GDM1 (cell line): ENCODE data around the gene BARX2.

Experiments used
- DNase-seq: peaks from one replicate; lab custom pipeline; 2025; lab: John Stamatoyannopoulos, UW

The BARX2 gene

DNA sequence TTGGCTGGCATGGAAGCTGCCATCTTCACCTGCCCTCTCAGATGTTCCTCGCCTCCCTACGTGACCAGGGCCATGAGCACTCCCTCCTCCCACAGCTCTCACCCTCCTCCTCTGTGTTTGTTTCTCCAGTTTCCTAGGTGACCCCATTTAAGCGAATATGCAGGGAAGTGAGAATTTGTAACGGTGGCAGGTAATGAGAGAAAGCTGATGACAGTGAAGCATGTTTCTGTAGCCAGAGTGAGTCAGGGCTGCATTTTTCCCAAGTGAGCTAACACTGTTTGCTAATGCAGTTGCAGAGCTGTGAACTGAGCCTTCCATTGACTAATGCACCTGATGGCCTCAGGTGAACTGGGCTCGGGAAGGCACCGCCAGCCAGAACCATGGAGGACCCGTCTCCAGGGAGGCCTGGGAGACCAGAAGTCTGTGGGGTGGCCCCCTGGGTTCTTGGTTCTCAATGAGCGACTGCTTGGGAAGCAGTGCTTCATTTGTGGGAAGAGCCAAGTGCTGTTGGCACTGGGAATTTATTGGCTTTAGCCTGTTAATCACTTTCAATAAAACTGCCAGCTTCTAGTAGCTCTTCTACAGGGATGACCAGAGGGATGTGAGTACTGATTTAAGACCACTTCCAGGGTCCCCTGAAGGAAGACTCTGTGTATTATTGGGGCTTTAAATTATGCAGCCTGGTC, 64.5 kb downstream of the BARX2 start:
- no peak for DNase-seq

DNA sequence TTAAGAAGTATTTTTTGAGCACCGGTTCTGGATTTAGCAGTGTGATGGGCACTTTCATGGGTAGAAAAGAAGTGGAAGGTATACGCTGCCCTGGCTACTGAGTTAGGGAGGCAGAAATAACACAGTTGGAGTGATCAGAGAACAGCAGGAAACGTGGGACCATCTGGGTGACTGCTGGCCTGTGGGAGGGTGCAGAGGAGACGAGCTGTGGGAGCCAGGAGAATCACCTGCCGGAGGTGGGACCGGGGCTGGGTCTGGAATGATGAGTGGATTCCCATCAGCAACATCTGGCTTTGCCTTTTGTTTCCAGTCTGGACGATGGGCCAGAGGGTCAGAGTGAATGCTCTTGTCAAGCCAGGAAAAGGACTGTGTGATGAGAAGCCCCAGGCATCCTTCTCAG, 66.5 kb downstream of the BARX2 start:
- no peak for DNase-seq

DNA sequence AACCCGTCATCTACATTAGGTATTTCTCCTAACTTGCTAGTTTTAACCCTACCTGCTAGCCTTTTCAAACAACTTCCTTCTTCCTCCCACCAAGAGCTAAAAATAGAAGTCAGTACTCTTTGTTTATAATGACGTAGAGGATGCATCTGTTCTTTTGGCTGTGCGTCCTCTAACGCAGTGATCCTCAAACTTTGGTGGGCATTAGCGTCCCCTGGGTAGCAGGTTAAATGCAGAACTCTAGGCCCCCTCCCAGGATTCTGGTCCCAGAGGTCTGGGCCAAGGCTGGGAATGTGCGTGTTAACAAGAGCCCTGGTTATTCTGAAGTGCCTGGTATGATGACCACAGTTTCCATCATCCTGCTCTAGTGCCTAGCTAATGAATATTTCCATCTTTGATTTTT, 67.6 kb downstream of the BARX2 start:
- DNase-seq, result no peak

DNA sequence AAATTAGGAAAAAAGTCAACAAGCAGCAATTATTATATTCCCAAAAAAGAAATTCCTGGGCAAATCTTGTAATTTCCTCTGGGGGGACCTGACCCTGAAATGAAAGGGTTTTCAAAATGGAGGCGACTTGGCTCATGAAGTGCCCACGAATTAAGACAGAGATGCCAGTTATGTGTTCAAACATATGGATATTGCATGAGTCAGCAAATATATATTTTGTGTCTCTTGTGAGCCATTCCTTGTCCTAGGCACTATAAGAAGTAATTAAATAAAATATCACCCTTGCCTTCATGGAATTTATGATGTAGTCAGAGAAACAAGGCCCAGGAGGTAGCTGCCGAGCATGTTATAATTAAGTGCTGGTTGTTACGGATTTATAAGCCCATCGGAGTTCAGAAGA, 68.6 kb downstream of the BARX2 start:
- DNase-seq, result no peak

DNA sequence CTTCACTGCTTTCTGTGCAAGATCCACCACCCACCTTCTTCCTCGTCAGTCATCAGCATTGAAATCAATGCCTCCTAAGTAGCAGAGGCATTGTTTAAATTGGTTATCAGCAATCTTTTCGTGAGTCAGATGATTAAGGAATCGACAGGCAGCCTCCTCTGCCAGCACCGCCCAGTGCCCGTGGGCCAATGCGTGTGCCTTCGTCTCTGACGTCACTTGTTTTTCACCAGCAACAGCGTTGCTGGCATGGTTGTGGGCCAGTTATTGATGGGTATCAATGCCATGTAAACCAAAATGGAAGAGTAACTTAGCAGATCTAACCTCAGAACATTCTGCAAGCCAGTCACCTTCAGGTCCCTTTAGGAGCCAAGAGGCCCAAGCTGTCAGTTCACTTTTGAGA, 69.6 kb downstream of the BARX2 start:
- no peak for DNase-seq

DNA sequence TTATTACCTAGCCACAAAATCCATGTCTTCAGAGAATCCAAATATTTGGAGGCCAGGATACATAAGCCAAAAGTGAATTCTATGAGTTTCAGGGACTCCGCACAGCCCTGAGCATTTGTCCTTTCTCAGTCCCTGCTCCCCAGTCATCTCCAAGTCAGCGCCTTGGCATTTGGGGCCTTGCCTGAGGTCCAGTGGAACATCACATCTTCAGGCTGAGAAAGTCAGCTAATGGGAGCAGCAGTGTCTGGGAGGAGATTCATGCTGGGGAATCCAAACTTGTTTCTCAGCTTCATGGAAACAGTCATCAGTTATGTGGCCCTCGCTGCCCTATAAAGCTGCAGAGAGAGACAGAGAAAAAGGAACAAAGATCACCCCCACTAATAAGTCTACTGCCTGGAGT, 70.9 kb downstream of the BARX2 start:
- no peak for DNase-seq

DNA sequence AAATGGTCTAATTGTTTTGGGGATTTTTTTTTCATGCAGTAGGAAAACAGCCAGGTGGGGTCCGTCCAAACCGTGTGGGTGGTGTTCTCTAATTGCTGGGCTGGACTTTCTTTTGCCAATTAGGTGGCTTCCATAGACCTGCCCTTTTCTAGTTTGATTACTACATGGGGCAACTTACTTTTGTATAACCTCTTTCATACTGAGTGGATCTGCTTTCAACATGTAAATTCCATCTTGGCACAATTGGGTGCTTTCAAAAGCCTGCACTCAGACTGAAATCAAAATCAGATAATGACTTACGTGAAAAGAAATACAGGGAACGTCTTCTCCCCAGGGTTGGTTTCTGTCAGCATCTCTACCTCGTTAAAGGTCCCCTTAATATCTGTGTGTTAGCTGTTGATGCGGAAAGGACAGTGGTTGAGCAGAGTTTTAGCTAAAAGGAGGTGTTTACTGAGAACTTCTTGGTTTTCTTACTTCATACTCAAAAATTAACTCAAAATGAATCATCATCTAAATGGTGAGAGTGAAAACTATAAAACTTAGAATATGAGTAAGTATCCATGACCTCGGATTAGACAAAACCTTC, 72.1 kb downstream of the BARX2 start:
- no peak for DNase-seq

DNA sequence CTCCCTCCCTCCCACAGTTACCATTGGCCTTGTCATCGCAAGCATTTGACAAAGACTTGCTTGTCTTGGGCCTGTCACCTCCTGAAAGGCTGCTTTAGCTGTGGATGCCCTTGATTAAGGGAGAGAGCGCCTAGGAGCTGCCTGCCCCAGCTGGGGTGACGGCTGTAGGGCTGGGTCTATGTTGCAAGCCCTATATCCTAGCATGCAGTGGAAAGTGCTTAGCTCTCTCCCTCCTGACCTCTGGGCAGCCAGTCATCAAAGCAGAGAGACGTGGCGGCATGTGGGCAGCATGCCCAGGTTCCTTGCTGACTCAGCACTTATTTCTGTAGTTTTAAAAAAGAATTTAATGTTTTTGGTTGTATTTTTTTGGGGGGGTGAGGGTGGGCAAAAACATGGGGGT, 75.9 kb downstream of the BARX2 start:
- DNase-seq, result no peak

DNA sequence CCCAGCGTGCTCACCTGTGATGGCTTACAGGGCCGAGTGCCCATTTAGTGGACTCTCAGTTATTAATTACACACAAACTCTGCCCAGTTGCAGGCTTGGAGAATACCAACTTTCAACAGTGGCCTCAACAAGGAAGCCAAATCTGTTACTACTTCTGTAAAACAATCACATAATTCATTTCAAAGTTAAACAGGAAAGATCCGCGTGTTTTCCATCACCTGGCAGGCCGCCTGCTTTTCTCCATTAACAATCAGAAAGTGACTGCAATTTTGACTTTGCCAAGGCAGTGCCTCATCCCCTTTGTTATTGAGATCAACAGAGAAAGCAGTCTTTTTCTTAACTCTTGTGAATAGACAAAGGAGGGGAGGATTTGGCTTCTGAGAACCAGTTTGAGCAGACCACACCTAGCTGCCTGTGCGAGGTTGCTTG, 77.7 kb downstream of the BARX2 start:
- DNase-seq, result no peak

DNA sequence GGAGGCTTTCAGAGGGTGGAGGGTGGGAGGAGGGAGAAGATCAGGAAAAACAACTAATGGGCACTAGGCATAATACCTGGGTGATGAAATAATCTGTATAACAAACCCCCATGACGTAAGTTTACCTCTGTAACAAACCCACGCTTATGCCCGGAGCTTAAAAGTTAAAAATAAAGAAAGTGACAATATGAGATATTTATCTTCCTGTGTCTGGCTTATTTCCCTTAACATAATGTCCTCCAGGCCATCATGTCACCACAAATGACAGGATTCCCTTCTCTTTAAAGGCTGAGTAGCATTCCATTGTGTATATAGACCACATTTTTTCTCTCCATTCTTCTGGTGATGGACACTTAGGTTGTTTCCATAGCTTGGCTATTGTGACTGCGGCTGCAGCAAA, 79.5 kb downstream of the BARX2 start:
- DNase-seq, result no peak

DNA sequence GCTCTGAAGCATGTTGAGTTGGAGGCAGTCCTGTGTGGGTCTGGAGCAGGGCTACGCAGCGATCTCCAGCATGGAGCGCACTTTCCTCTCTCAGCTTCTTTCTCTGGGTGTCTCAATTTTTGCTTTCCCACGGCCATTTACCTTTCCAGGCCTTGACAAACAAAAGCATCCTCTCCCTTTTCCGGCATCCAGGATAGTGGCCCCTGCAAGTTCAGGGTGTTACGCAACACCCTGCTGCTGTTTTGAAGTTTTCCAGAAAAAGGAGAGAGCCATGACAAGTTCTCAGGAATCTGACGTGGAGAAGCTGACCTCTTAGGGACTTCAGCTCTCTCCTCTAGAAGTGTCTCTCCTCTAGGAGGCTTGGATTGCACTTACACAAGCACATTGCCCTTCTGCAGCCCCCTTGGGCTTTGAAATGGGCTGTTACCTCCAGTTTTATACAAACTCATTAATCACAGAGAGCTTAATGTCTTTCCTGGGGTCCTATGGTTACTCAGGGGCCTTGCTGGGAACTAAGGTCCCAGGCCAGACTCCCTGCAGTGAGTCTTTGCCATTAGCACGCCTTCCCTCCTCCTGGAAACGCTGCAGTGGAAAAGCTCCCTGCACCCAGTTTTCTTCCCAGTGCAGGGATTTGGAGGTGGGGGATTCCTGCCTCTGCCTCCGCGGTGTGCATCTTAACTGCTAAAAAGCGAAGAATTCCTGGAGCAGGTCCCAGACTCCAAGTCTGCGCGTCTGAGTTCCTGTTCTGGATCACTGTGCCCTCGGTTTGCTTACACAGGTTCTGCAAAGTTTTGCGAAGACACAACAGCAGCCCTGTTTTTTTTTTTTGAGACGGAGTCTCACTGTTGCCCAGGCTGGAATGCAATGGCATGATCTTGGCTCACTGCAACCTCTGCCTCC, 80.4 kb downstream of the BARX2 start:
- DNase-seq, result no peak

DNA sequence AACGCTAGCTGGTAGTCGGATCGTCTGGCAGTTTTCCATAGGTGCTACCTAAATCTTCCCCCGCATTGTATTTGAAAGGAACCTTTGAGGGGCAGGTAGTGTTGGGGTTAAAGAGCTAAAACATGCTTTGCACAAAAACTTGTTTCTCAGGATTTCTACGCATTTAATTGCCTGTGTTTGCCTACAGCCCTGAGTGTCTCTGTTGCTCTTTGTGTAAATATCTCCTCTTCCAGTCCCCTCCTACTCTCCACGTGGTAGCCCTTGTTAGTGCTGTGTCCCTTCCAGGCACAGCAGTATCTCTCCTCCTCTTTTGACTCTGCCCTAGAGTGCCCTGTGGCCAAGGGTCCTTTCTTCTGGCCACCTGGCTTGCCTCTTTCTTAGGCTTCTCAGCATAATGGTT, 81.7 kb downstream of the BARX2 start:
- DNase-seq, result no peak

DNA sequence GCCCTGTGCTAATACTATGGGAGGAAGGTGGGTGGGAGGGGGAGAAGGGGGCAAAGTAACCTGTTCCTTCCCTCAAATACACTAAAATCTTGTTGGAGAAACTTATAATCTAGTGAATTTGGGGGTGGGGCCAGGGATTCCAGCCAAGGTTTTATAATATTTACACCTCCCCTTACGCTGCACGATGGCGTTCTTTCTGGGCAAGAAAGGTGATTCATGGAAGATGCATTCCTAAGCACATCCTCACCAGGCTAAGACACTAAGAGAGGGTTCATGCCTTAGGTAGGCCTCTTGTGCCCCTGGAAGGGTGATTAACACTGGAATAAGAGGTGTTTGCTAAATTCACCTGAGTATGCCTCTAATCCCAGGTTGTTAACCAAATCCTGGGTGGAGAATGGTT, 82.6 kb downstream of the BARX2 start:
- DNase-seq, result no peak

DNA sequence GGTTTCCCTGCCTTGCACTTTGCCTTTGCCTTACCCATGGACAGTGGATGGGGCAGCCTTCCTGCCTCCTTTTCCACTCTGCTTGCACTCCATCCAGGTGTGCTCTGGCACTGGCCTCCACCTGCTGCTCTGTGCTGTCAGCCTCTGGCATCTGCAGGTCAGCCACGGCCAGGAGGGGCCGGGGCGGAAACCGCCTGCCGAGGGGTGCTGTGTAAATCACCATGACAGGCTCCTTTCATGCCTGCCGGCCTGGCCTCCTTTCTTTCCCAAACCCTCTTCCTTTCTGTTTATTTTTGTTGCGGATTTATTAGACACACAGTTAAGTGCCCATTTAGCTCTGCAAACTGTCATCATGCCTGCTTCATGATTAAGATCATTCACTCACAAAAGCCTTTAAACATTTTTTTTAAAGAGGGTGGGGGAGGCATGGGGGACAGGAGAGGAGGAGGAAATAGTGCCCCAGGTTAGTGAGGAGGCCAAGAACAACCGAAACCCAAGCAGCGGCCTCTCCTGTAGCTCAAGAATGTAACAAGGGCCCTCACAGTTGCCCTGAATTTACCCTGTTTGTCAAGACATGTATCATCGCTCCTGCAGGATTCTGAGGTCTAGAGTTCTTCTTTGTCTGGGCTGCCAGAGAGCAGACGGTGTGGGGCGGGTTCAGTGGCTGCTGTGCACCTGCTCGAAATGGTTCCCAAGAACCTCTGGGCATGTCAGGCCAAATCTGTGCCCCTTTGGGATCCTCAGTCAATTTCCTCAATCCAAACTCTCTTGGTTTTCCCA, 83.3 kb downstream of the BARX2 start:
- DNase-seq, result no peak

DNA sequence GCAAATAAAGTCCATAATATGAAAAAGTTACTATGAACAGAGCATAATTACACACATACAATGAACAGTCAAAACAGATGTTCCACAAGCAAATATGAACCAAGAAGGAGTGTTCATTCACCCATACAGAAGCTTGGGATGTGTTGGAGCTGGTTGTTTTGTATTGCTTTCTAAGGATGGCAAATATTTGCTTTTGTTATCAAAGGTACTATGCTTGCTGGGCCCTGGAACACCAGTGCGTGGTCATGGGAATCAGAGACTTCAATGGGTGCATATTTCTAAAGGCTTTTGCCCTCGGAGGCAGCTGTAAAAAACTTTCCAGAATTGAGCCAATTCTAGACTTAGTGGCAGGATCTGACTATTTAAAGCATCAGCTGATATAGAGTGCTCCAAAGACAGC, 85.1 kb downstream of the BARX2 start:
- DNase-seq, result no peak

DNA sequence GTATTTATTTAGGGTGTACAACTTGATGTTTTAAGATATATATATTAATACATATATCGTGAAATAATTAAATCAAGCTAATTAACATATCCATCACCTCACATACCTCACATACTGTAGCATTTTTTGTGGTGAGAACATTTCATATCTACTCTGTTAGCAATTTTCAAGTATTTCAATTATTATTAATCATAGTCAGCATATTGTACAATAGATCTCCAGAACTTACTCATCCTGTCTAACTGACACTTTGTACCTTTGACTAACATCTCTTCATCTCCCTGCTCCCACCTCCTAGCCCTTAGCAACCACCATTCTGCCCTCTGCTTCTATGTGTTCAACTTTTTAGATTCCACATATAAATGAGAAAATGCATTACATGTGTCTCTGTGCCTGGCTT, 108.4 kb downstream of the BARX2 start:
- DNase-seq, result no peak

DNA sequence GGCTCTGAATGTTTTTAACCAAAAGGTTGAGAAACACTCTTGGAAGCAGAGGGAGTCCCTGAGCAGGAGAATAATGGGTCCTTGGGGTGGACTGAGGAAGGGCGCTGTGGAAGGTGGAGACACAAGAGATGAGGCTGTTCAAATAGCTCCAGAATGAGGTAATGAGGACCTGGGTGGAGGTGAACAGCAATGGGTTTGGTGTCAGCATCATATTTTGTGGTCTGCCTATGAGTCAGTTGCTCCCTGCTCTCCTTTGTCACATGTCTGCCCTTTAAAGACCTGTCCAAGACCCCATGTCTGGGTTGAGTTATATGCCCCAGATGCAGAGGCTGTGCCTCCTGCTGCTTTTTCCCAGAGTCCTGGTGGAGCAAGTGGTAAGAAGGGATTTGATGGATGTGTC, 113.6 kb downstream of the BARX2 start:
- DNase-seq, result no peak

DNA sequence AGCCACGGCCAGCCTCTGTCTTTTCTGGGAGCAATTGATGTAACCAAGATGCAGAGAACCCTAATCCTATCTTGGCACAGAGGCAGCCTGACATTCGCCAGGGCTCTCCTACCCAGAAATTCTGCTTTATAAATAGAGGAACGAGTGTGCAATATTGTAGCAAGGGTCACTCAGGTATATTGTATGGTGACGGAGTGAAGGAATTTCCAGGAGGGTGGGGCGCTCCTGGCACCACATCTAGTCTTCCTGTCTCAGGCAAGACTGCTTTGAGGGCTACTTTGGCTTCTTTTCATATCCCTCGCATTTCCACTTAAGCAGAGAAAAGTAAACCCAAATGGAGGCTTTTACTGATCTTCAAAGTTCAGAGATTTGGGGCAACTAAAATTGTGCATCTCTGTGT, 114.4 kb downstream of the BARX2 start:
- DNase-seq, result no peak

DNA sequence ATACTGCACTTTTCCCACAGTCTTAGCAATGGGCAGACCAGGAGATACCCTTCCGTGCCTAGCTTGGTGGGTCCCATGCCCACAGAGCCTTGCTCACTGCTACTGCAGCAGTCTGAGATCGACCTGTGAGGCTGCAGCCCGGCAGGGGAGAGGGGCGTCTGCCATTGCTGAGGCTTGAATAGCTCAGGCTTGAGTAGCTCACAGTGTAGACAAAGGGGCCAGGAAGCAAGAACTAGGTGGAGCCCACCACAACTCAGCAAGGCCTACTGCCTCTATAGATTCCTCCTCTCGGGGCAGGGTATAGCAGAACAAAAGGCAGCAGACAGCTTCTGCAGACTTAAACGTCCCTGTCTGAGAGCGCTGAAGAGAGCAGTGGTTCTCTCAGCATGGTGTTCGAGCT, 118.1 kb downstream of the BARX2 start:
- DNase-seq, result no peak
